B cell (primary cell): ENCODE results near the gene TRMT11. TPM values are rescaled to one million over a fixed set of nuclear protein-coding genes. Genes with fewer than 3 reads are reported as not detected.

Experiments
- ATAC-seq: fragments of 200-7000 bp; cut with Tn5 transposase; one replicate; pipeline ENCODE4 v1.10.0; 2021; ENCODE audit warnings: low read depth, mild to moderate bottlenecking, moderate number of reproducible peaks, moderate library complexity
- CTCF ChIA-PET: fragments of 350-600 bp; sonication (Branson Sonifier 250); formaldehyde crosslinking; loops from one replicate; lab custom pipeline; 2021; ENCODE audit warnings: antibody characterized with exemption, inconsistent platforms; lab: Charles Lee
- POLR2A ChIA-PET: fragments of 350-600 bp; sonication (Branson Sonifier 250); formaldehyde crosslinking; loops from one replicate; lab custom pipeline; 2021; ENCODE audit warnings: antibody characterized with exemption; lab: Charles Lee
- DNase-seq: peaks from one replicate; pipeline ENCODE4 v3.0.0; 2013
- H2AFZ ChIP-seq: 2 replicates; pipeline ENCODE4 v1.6.1; 2012; ENCODE audit warnings: mild to moderate bottlenecking, low read depth, low read length; ENCODE audit not compliant: insufficient read depth, poor library complexity, severe bottlenecking
- H3K27ac ChIP-seq, 2 donors: 1 replicate in 1 of 2; 2 replicates in 1 of 2; pipeline ENCODE4 v1.5.1; 2012 to 2013; ENCODE audit warnings: low read length in 2 of 2, mild to moderate bottlenecking in 2 of 2, moderate library complexity in 1 of 2
- H3K27me3 ChIP-seq, 4 experiments: fragments of 200-600 bp in 1 of 4; sonication (generic) in 1 of 4; replicated peaks in 1 of 4; 1 replicate in 2 of 4; 2 replicates in 2 of 4; pipeline versions ENCODE4 v1.6.1 to v1.7.0; 2013 to 2016; ENCODE audit warnings: low read length in 3 of 4, mild to moderate bottlenecking in 2 of 4, mixed read lengths in 1 of 4, moderate library complexity in 1 of 4; ENCODE audit not compliant: insufficient read depth in 4 of 4, control insufficient read depth in 3 of 4; ENCODE audit errors: control extremely low read depth in 1 of 4
- H3K36me3 ChIP-seq, 2 experiments: replicated peaks in 1 of 2; 1 replicate in 1 of 2; 2 replicates in 1 of 2; pipeline versions ENCODE4 v1.6.1 to v1.7.1; 2013; ENCODE audit warnings: low read length in 1 of 2; ENCODE audit not compliant: insufficient read depth in 2 of 2, control insufficient read depth in 1 of 2; ENCODE audit errors: control extremely low read depth in 1 of 2, extremely low read depth in 1 of 2
- H3K4me1 ChIP-seq, 2 donors: fragments of 200-600 bp in 1 of 2; sonication (generic) in 1 of 2; 1 replicate in 1 of 2; 2 replicates in 1 of 2; pipeline versions ENCODE4 v1.5.1 to v1.6.1; 2013 to 2017; ENCODE audit warnings: low read length in 2 of 2; ENCODE audit not compliant: control insufficient read depth in 2 of 2, insufficient read depth in 2 of 2
- H3K4me2 ChIP-seq: replicated peaks from 2 replicates; pipeline ENCODE3; 2012; ENCODE audit warnings: mild to moderate bottlenecking, low read depth, low read length; ENCODE audit not compliant: poor library complexity, severe bottlenecking
- H3K4me3 ChIP-seq, 5 experiments: fragments of 200-600 bp in 1 of 5; sonication (generic) in 1 of 5; 1 replicate in 3 of 5; 2 replicates in 2 of 5; pipeline versions ENCODE4 v1.5.1 to v1.7.0; 2011 to 2016; ENCODE audit warnings: low read length in 4 of 5, mild to moderate bottlenecking in 4 of 5, low read depth in 2 of 5, control low read depth in 1 of 5, moderate library complexity in 1 of 5; ENCODE audit not compliant: insufficient read depth in 1 of 5; ENCODE audit errors: control extremely low read depth in 1 of 5, extremely low read depth in 1 of 5
- H3K79me2 ChIP-seq: fragments of 200-600 bp; sonication (generic); one replicate; pipeline ENCODE4 v1.6.0; 2016; ENCODE audit warnings: low read length; ENCODE audit not compliant: control insufficient read depth, insufficient read depth
- H3K9ac ChIP-seq: fragments of 200-600 bp; sonication (generic); 2 replicates; pipeline ENCODE4 v1.6.1; 2017; ENCODE audit warnings: mild to moderate bottlenecking, low read length, moderate library complexity
- H3K9me3 ChIP-seq, 3 donors: one replicate each; pipeline versions ENCODE4 v1.6.1 to v1.7.1; 2013; ENCODE audit warnings: low read length in 2 of 3; ENCODE audit not compliant: control insufficient read depth in 2 of 3, insufficient read depth in 1 of 3; ENCODE audit errors: control extremely low read depth in 1 of 3
- H4K20me1 ChIP-seq: 2 replicates; pipeline ENCODE4 v1.6.0; 2012; ENCODE audit warnings: mild to moderate bottlenecking, low read length; ENCODE audit not compliant: insufficient read depth, control insufficient read depth, poor library complexity, severe bottlenecking
- H3K27ac Mint-ChIP-seq: one replicate; pipeline ENCODE4 v1.8.0; 2021; ENCODE audit warnings: mixed read lengths
- H3K27me3 Mint-ChIP-seq: one replicate; pipeline ENCODE4 v1.8.0; 2021; ENCODE audit warnings: mixed read lengths
- H3K4me1 Mint-ChIP-seq: one replicate; pipeline ENCODE4 v1.8.0; 2021; ENCODE audit warnings: mixed read lengths
- H3K4me3 Mint-ChIP-seq: one replicate; pipeline ENCODE4 v1.8.0; 2021; ENCODE audit warnings: mixed read lengths
- H3K9me3 Mint-ChIP-seq: one replicate; pipeline ENCODE4 v1.8.0; 2022; ENCODE audit warnings: mixed read lengths; ENCODE audit not compliant: insufficient read depth
- EZH2 ChIP-seq: IDR thresholded peaks from 2 replicates; pipeline ENCODE4 v1.6.1; 2012; ENCODE audit warnings: borderline replicate concordance, low read depth, mild to moderate bottlenecking, moderate library complexity, low read length; ENCODE audit not compliant: insufficient read depth, poor library complexity, severe bottlenecking
- WGBS: methylation state at CpG from one replicate; pipeline ENCODE4 v1.1.5; 2013; ENCODE audit warnings: missing lambda C conversion rate; ENCODE audit not compliant: insufficient coverage; 5-methylcytosine and 5-hydroxymethylcytosine counted together
- intact Hi-C: fragments of 100-400 bp; cut with micrococcal nuclease; formaldehyde crosslinking; loops from one replicate; pipeline ENCODE4 v1.10.0; 2022
- polyA plus RNA-seq: library from polyadenylated mRNA; depleted of rRNA; stranded (reverse); fragments of >200 nt; gene quantifications from 2 replicates; pipeline ENCODE4 v1.2.3, GENCODE V29; 2012
- total RNA-seq, 2 donors: library from RNA; stranded (reverse); fragments of 120-200 nt in 1 of 2; gene quantifications; 1 replicate in 1 of 2; 2 replicates in 1 of 2; pipeline versions ENCODE4 v1.2.3 to v1.2.4, GENCODE V29; 2013 to 2022
- TF ChIP-seq, protein P1 (sequence below): fragments of 200-600 bp; IDR thresholded peaks from one replicate; pipeline ENCODE4 v1.8.0; 2022; ENCODE audit warnings: antibody characterized with exemption, mild to moderate bottlenecking

TRMT11 gene
- total and polyA plus RNA-seq, 2 donors (not counting 1 experiment from before 2014, with no cell fraction given) = 12.1 to 30.4 TPM

DNA sequence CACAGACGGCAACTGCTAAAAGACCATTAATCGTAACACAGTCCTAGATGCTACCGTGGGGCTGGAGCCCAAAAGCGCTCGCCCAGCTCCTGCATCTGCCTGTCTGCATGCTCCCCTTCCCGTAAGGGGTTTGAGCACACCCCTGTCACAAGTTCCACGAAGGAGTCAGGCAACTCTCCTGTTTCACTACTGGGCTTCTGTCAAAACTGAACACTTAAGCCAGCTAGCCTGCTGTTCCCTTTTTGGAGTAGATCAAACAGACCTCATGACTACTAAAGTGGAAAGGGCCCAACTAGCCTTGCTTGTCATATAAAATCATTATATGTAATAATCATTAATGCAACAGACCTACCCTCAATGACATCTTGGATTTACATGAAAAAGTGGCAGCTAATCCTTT is 61.3 kb downstream of the TRMT11 start:
- Histone ChIP-seq H3K4me3 (no peak overlapping the region), H2AFZ (no peak overlapping the region), H3K27me3 (no peaks in the 10 kb centered on the region), H3K79me2 (no peaks in the 10 kb centered on the region), H3K9ac (no peak overlapping the region), H3K36me3 (peaks cover 0 to 6% of the 10 kb centered on the region in 2 experiments), H4K20me1 (no peaks in the 10 kb centered on the region), H3K4me1 (no peaks in the 10 kb centered on the region), H3K4me2 (no peak overlapping the region), H3K27ac (no peak overlapping the region), H3K9me3 (no peaks in the 10 kb centered on the region)
- Mint-ChIP-seq H3K27me3 (no peaks in the 10 kb centered on the region), H3K4me3 (no peak overlapping the region), H3K27ac (no peak overlapping the region), H3K9me3 (peaks cover 3% of the 10 kb centered on the region), H3K4me1 (no peaks in the 10 kb centered on the region)
- no peak for ATAC-seq
- CTCF ChIA-PET = no interaction called here
- TF ChIP-seq, protein P1, sequence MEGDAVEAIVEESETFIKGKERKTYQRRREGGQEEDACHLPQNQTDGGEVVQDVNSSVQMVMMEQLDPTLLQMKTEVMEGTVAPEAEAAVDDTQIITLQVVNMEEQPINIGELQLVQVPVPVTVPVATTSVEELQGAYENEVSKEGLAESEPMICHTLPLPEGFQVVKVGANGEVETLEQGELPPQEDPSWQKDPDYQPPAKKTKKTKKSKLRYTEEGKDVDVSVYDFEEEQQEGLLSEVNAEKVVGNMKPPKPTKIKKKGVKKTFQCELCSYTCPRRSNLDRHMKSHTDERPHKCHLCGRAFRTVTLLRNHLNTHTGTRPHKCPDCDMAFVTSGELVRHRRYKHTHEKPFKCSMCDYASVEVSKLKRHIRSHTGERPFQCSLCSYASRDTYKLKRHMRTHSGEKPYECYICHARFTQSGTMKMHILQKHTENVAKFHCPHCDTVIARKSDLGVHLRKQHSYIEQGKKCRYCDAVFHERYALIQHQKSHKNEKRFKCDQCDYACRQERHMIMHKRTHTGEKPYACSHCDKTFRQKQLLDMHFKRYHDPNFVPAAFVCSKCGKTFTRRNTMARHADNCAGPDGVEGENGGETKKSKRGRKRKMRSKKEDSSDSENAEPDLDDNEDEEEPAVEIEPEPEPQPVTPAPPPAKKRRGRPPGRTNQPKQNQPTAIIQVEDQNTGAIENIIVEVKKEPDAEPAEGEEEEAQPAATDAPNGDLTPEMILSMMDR = no peak
- no peak for TF ChIP-seq EZH2
- intact Hi-C loops = no loop called here
- POLR2A ChIA-PET = no interaction called here
- 97% methylated on average over 7 of the region's 7 CpGs for WGBS
- no peak for DNase-seq

DNA sequence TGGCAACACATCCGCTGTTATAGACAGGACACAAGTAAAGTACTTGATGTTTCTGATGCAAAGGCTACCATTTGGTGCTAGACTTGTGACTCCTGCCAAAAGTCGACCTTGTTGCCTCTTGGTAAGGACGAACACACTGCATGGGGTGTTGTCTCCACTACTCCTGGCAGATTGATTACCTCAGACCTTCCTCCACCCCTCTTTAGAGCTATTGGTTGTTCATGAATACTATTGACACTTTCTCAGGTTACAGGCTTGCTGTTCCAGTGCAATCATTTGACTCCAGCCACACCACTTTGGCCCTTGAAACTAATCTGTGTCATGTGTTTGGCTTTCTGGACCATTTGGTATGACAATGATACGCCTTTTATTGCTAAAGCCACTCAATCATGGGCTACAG is 62.3 kb downstream of the TRMT11 start:
- TF ChIP-seq, protein P1 = no peak
- no peak for TF ChIP-seq EZH2
- Histone ChIP-seq H3K79me2 (no peaks in the 10 kb centered on the region), H4K20me1 (no peaks in the 10 kb centered on the region), H3K4me2 (no peak overlapping the region), H3K9ac (no peak overlapping the region), H3K9me3 (no peaks in the 10 kb centered on the region), H3K36me3 (peaks cover 0 to 6% of the 10 kb centered on the region in 2 experiments), H3K27ac (no peak overlapping the region), H2AFZ (no peak overlapping the region), H3K4me1 (no peaks in the 10 kb centered on the region), H3K27me3 (no peaks in the 10 kb centered on the region), H3K4me3 (no peak overlapping the region)
- DNase-seq (no peak), ATAC-seq (no peak)
- ChIA-PET POLR2A (interaction anchor here (0.6 kb wide), 1 partner anchor 31 kb away, joined by 3 read pairs; no protein-coding TSS in a partner anchor), CTCF (no interaction called here)
- Mint-ChIP-seq H3K4me3 (no peak overlapping the region), H3K27ac (no peak overlapping the region), H3K9me3 (peaks cover 3% of the 10 kb centered on the region), H3K4me1 (no peaks in the 10 kb centered on the region), H3K27me3 (no peaks in the 10 kb centered on the region)
- WGBS = 100% methylated on average over 2 of the region's 4 CpGs
- intact Hi-C loops = no loop called here
